T-helper 1 cell treated with Interleukin-12 subunit alpha and Interleukin-12 subunit beta and Interleukin-4 antibody, amounts not matched to agents 30 ng/mL and 1 ng/mL, for 36 hours (primary cell): ENCODE results near the gene LSM4. TPM values are rescaled to one million over a fixed set of nuclear protein-coding genes. Genes with fewer than 3 reads are reported as not detected.

Experiments
- intact Hi-C: fragments of 100-400 bp; cut with micrococcal nuclease; formaldehyde crosslinking; loops from one replicate; pipeline ENCODE4 v1.15.1; 2024
- total RNA-seq: library from RNA; stranded (reverse); gene quantifications from 2 replicates; pipeline ENCODE4 v1.2.3, GENCODE V29; 2022

LSM4 gene
- total RNA-seq, 1 donor from 2014 or later = 125 TPM

DNA sequence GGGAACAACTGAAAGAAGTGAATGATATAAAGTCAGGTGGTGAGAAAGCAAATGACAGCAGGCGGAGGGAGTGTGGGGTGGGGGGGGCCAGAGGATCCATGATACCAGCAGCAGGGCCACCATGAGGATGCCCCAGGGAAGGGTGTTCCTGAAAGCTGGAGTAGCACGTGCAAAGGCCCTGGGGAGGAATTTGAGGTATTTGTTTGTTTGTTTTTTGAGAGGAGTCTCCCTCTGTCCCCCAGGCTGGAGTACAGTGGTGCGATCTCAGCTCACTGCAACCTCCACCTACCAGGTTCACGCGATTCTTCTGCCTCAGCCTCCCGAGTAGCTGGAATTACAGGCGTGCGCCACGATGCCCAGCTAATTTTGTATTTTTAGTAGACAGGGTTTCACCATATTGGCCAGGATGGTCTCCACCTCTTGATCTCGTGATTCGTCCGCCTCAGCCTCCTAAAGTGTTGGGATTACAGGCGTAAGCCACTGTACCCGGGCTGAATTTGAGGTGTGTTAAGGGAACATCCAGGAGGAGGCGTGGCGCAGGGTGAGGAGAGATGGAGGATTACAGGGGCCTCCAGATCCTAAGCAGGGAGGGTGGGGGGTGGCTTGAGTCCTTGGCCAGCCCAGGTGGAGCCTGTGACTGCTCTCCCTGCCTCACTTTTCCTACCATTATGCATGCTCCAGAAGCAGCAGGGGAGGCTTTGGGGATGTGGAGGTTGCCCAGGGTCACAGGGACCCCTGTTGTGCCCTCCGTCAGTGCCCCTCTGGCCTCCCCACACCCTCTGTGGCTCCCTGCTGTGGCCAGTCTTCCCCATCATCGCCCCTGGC lies 29.0 kb downstream of the LSM4 start:
- intact Hi-C loops = loop anchor here (1.0 to 2.0 kb wide), 2 partner anchors 9 to 13 kb away; partner anchors contain the start of gene JUND

DNA sequence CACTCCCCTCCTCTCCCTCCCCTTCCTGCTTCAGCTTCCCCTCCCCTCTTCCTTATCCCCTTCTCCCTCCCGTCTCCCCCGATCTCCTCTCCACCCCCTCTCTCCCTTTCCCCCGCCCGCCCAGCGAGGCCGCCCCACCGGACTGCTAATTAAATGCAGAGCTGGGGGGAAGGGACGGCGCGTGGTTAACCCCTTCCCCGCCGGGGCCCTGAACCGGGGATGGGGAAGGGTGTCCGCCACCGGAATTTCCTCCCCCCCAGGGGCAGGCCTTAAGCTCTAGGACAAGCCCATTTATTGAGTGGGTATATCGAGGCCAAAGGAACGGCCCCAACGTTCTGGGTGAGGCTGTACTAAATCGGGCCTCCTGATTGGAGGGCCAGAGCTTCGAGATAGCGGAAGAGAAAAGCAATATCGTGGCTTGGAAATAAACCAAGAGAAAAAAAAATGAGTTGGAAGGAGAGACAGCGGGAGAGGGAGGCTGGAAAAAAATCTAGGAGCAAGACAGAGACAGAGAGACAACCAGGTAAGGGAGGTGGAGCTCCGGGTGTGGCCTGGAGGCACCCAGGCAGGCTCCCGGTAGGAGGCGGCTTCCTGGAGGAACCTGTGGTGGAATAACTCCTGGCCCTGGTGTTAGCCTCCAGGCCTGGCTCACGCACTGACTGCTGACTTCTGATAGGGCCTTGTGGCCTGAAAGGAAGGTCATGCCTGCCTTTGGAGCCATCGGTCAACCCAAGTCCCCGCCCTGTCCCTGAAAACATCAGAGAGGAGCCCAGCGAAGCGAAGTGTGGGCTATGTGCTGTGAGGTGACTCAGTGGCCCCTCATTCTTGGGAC lies 29.9 kb downstream of the LSM4 start:
- intact Hi-C loops = no loop called here

DNA sequence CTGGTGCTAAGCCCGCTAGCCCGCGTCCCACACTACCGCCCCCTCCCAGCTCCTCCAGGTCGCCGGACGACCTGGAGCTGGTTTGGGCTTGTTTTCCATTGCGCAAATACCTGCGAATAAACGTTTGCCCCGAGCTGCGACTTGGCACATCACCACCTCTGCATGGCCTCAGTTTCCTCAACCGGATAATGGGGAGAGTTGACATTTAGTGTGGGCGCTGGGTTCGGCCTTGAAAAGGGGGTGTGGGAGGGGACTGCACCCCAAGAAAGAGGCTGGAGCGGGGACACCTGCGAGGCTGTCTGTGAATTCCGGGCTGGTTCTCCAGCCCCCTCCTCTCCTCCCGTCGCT lies 30.4 kb downstream of the LSM4 start:
- intact Hi-C loops = no loop called here

DNA sequence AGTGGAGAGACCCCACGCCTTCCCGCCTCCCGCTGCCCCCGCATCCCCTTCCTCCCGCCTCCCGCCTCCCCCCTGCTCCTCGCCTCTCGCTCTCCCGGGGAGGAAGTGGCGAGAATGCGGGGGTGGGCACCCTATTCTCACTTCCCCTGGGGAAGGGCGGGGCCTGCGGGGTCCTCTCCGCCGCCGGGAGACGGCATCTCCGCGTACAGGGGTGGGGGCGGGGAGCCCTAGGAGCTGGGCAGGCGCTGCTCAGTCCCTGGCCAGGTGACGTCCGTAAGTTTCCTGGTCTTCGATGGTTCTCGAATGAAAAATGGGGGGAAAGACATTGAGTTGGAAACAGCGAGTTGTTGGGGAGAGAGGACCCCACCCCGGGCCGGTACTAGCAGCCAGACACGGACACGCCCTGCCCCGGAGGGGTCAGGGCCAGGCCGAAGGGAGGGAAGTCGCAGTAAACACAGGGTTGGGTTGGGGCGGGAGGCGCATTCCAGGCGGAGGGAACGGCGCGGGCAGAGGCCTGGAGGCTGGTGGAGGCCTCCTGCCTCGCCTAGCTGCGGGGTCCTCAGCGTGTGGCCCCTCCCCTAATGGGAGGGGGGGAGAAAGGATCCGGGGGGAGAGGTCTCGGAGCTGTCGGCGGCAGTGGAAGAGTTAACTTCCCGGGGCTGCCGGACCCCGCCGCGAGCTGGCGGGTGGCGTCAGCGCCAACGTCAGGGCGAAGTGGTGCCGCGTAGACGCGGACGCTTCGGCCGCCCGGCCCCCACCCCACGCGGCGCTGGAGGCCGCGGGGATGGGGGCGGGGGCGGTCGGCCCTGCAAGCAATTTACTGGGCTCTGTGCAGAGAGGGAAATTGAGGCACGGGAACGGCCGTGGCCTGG lies 31.1 kb downstream of the LSM4 start:
- intact Hi-C loops = no loop called here

DNA sequence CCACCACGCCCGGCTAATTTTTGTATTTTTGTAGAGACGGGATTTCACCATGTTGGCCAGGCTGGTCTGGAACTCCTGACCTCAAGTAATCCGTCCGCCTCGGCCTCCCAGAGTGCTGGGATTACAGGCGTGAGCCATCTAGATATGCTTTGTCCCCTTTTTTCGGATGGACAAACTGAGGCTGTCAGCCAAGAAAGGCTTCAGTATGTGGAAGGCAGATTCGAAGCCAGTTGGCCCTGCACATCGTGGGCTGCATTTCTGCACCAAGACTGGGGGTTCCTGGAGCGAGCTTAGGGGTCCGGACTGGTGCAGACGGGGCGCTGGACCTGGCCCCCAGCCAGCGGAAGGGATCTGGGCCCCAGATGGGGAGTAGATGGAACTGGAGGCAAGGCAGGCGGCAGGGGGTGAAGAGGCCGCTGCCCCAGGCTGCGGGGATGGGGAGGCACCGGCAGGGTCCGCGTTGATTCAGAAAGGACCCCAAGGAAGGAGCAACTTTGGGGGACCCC lies 31.8 kb downstream of the LSM4 start:
- intact Hi-C loops = no loop called here

DNA sequence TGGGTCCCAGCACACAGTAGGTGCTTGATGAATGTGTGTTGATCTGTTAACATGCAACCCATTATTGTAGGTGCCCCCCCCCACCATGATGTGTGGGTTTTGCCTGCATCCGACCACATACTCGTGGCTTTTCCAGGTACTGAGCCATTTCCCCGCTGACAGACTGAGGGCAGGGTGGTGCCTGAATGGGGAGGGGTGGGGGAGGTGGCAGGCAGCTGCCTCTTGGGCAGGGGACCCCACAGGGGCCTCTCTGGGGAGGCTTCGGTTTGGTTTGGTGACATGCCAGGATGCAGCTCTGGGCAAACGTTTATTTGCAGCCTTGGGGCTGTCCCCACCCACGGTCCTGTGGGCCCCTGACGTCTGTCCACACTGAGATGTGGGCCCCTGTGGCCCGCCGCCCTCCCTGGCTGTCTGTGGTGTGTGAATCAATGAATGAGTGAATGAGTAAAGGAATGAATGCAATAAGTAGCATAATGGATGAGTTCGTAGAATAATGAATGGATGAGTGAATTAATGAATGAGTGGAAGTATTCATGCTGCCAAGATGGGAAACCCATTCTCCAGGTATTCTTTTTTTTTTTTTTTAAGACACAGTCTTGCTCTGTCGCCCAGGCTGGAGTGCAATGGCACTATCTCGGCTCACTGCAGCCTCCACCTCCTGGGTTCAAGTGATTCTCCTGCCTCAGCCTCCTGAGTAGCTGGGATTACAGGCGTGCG lies 32.4 kb downstream of the LSM4 start:
- intact Hi-C loops = loop anchor here (1.0 kb wide), 3 partner anchors 8 to 33 kb away; partner anchors contain the start of gene LSM4

DNA sequence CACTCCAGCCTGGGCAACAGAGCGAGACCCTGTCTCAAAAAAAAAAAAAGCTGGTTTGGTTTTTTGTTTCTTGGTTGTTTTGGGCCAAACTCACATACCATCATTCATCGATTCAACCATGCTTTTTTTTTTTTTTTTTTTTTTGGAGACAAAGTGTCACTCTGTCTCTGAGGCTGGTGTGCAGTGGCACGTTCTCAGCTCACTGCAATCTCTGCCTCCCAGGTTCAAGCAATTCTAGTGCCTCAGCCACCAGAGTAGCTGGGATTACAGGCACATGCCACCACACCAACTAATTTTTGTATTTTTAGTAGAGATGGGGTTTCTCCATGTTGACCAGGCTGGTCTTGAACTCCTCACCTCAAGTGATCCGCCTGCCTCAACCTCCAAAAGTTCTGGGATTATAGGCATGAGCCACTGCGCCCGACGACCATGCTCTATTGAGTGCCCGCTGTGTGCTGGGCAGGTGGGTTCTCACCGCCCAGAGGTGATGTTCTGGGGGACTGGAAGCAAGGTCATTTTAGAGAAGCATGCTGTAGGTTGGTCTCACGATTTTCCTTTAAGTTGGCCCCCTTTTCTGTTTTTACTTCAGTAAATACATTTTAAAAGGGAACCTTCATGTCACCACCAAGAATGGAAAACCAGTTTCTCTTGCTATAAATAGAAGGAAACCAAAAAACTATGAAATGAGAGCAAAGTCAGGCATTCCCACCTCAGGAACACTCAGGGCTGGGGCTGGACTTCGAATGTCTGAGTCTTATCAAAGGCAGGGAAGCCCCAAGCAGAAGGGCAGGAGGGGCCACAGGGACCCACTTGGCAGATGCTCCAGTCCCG lies 33.2 kb downstream of the LSM4 start:
- intact Hi-C loops = loop anchor here (1.0 kb wide), 3 partner anchors 7 to 34 kb away; partner anchors contain the start of gene LSM4

DNA sequence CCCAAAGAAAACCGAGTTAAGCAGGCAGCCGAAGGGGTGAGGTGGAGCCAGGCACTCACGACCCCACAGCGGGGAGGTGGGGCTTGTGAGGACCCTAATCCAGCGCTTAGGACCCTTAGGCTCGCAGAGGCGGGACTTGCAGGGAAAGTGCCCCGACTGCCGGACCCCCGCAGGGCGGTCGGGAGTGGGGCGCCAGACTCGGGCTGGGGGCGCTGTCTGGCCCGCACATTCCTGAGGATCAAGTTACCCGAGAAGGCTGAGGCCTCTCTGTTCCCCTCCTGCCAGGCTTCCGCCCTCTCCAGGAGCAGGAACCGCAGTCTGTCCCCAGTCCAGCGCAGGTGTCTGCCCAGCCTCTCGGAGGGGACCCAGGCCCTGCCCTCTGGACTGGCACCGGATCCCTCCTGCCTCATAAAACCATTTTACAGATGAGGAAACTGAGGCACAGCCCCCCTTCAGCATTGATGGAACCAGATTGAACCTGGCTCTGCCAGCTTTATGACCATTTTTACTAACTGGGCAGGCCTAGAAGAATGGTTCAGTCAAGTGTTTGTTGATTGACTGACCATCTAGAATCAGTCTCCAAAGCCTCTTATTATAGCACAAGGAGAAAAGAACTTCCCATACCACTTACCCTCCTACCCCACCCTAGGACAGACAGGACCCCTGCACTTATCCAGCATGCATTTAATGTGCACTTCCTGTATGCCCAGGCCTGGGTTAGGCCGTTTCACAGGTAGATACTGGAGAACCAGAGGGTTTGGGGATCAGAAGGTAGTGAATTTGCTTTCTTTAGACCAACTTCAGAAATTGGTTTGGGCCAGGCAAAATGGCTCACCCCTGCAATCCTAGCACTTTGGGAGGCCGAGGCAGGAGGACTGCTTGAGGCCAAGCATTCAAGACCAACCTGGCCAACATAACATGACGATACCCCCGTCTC lies 34.8 kb downstream of the LSM4 start:
- intact Hi-C loops = no loop called here

DNA sequence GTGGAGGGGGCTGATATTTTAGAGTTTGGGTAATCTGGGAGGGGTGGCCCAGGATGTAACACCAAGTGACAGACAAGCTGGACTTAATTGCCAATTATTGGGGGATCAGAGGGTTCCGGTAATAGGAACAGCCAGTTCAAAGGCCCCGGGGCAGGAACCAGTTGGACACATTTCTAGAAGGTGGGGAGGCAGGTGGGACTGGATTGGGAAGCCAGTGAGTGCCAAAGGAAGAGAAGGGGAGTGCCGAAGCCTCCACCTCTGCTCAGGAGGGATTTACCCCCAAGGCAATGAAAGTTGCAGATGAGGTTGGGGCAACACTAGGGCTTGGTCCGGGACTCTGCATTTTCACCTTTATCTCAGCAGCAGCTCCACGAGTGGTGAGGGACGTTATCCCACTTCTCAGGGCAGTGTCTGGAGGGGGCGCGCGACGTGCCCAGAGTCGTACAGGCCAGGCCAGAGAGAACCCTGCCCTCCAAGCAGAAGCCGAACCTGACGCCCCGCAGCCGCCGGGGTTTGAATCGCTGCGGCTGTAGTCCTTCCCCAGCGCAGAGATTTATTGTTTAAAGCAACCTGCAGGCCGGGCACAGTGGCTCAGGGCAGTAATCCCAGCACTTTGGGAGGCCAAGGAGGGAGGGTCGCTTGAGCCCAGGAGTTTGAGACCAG lies 35.8 kb downstream of the LSM4 start:
- intact Hi-C loops = no loop called here

DNA sequence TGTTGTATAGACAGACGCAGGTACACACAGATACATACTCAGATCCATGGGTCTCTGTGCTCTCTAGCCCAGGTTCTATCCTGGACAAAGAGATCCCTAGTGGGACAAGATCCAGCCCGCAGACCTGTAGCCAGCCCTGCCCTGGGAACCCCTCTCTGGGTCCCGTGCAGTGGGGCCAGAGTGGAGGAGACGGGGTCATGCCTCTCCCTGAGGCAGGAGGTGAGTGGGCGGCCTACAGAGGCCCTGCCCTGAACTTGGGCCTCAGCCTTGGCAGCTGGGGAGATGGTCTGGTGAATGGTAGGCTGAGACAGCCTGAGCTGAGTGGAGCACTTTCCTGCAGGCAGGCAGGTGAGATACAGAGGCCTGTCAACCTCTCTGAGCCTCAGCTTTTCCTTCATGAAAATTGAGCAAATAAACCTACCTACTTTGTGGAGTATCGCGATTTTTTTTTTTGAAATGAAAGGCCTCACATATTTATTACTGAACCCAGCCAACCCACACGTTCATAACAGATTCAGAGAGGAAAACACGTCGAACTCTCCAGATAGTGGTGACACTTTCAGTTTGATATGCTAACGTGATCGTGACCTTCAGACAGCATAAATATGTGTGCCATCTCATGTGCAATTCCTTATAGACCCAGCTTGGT lies 38.0 kb downstream of the LSM4 start:
- intact Hi-C loops = no loop called here

DNA sequence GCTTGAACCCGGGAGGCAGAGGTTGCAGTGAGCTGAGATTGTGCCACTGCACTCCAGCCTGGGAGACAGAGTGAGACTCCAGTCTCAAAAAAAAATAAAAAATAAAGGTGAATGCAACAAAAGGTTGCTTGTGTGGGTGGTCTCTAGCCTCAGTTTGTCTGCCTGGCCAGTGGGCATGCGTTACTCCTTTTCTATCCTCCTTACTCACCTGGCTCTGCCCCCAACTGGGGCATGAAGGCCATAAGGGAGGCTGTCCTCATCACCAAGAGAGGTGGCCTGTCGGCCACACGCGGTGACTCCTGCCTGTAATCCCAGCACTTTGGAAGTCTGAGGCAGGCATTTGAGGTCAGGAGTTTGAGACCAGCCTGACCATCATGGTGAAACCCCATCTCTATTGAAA lies 39.5 kb downstream of the LSM4 start:
- intact Hi-C loops = no loop called here

DNA sequence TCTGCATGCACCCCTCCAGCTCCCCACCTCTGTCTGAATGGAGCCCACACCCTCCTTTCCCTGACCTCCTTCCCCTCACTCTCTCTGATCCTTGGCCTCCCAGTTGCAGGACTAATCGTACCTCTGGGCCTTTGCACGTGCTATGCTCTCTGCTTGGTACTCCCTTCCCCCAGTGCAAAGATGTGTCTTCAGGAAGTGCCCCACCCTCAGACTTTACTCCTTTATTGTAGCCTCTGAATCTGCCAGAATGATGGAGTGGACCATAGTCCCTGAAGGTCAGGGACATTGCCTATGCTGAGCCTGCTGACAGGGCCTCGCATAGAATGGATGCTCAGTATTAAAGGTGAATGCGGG lies 40.1 kb downstream of the LSM4 start:
- intact Hi-C loops = loop anchor here (1.0 kb wide), 2 partner anchors 8 to 22 kb away; no protein-coding TSS in a partner anchor

DNA sequence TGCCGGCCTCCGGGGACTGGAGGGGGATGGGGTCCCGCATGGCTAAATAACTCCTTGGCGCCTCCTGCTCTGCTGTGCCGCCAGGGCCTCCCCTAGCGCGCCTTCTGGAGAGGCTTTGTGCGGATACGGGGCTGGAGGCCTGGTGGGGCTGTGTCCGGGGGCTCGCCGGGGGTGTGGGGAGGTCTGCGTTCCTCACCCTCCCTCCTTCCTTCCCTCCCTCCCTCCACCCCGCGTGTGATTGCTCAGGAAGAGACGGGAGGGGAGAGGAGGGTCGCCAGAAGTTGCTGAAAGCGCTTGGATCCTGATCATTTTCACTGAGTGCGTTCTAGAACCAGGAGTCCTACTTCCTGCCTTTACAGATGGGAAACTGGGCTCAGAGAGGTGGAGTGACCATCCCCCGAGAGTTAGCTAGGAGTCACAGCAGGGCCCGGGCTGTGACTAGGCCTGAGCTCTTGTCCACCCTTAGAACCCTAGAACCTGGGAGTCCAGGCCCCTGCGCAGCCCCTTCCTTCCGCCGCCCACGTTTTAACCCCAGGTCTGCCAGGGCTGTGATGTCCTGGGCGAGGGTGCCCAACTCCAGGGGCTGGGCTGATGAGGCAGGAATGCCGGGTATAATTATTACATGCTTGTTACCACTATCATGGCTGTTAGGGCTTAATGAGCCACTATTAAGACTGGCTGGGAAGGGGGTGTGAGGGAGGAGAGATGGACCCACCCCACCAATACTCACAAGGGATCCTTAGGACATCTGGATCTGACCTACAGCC lies 40.7 kb downstream of the LSM4 start:
- intact Hi-C loops = loop anchor here (1.0 kb wide), 2 partner anchors 8 to 22 kb away; no protein-coding TSS in a partner anchor

DNA sequence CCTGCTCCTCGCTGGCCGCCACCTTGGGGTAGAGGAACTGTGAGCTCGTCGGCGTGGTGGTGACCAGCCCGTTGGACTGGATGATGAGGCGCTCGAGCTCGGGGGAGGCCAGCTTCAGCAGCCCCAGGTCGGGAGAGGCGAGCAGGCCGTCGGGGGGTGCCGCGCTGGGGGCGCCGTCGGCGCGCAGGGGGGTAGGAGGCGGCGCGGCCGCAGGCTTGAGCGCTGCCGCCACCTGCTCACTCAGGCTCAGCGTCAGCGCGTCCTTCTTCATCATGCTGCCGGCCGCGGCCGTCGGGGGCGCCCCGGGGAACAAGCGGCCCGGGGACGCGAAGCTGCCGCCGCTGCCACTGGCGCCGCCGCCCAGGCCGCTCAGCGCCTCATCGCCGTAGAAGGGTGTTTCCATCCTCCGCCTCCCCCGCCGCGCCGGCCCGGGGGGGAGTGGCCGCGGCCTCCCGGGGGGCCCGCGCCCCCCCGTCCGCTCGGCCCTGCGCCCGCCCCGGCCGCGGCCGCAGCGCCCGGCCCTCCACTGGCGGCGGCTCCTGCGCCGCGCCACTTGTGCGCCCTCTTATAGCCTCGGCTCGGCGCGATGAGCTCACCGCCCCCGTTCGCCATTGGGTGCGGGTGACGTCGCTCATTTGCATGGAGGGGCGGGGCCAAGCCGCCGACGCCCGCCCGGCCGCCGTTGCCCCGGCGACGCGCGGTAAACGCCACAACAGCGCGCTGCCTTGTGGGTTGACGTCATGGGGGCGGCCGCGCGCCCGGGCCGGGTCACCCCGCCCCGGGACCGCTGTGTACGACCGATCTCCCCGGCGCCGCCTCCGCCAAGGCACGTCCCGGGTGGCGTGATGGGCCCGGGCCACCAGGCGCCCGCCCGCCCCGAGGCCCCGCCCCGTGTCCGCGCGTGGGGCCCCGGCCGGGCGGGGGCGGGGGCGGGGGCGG lies 41.5 kb downstream of the LSM4 start, which contains the start of gene JUND:
Gene JUND (minus strand): TSS at position 541 of the 939 bp plus-strand sequence. CDS start 138 bp downstream, at position 403.
- intact Hi-C loops = loop anchor here (1.0 to 2.0 kb wide), 3 partner anchors 9 to 23 kb away; no protein-coding TSS in a partner anchor
